DMS153 treated with DMSO at 0.1 percent for 48 hours (cell line): ENCODE measurements around the gene PIKFYVE.
A peak's percentile ranks its signal among the peaks of the same experiment; 100 is the strongest.
"Not testable (repeated sequence)": the region's sequence is repeated elsewhere in the genome, so short reads cannot be mapped to it uniquely, and the experiment has no call there.

Experiments used
- DNase-seq: peaks from one replicate; lab custom pipeline; 2025; ENCODE audit not compliant: unreplicated experiment; lab: John Stamatoyannopoulos, UW

The PIKFYVE gene, protein sequence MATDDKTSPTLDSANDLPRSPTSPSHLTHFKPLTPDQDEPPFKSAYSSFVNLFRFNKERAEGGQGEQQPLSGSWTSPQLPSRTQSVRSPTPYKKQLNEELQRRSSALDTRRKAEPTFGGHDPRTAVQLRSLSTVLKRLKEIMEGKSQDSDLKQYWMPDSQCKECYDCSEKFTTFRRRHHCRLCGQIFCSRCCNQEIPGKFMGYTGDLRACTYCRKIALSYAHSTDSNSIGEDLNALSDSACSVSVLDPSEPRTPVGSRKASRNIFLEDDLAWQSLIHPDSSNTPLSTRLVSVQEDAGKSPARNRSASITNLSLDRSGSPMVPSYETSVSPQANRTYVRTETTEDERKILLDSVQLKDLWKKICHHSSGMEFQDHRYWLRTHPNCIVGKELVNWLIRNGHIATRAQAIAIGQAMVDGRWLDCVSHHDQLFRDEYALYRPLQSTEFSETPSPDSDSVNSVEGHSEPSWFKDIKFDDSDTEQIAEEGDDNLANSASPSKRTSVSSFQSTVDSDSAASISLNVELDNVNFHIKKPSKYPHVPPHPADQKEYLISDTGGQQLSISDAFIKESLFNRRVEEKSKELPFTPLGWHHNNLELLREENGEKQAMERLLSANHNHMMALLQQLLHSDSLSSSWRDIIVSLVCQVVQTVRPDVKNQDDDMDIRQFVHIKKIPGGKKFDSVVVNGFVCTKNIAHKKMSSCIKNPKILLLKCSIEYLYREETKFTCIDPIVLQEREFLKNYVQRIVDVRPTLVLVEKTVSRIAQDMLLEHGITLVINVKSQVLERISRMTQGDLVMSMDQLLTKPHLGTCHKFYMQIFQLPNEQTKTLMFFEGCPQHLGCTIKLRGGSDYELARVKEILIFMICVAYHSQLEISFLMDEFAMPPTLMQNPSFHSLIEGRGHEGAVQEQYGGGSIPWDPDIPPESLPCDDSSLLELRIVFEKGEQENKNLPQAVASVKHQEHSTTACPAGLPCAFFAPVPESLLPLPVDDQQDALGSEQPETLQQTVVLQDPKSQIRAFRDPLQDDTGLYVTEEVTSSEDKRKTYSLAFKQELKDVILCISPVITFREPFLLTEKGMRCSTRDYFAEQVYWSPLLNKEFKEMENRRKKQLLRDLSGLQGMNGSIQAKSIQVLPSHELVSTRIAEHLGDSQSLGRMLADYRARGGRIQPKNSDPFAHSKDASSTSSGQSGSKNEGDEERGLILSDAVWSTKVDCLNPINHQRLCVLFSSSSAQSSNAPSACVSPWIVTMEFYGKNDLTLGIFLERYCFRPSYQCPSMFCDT (N-terminal part only)

DNA sequence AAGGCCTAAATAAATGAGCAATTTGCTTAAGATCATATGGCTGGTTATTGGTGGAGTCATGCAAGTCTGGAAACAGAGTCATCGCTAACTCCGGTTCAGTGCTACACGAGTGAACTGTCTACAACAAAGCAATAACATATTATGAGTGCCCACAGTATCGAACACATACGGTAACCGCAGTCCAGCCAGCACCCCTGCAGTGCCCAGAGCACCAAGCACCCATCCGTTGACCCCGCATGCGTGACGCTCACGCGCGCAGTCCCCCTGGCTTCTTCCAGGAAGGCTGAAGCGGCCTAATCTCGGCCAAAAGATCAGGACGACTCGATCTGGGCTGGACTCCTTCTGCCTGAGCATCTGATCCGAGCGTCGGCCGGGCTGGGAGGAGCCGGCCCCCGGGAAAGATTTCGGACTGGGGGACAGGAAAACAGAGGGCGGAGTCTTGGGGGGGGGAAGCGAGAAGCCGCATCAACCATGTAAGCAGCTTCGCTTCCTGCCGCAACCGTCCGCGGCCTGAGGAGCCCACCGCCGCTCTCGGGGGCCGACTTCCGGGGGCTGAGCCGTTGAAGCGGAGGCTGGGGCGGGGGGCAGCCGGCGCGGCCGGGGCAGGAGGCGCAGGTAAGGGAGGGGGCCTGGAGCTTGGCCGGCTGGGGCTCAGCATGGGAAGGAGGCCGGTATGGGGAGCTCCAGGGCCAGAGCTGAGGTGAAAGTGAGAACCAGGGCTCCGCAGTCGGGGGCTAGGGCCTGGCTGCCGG, at the start of gene PIKFYVE:
Gene PIKFYVE, plus strand, starts transcription at position 455 of the 752 bp plus-strand sequence. CDS start 5,265 bp downstream, outside the sequence.
- peak; percentile 92 for DNase-seq

DNA sequence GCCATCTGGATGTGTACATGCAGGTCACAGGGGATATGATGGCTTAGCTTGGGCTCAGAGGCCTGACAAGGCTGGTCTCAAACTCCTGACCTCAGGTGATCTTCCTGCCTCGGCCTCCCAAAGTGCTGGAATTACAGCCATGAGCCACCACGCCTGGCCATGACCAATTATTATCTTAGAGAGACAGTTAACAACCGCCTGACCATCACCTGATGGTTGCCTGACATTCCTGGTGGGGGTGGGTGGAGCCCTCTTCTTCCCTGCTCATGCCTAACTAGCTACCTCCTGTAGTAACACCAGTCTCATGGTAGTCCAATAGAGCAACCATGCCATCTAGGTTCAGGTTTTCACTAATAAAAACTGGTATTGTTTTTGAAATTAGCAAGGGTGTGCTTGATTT, 44.2 kb upstream of the PIKFYVE start:
- not testable (repeated sequence) for DNase-seq

GRCh38 chr2:208222351-208222750, 43.7 kb upstream of the PIKFYVE start:
- no peak for DNase-seq

DNA sequence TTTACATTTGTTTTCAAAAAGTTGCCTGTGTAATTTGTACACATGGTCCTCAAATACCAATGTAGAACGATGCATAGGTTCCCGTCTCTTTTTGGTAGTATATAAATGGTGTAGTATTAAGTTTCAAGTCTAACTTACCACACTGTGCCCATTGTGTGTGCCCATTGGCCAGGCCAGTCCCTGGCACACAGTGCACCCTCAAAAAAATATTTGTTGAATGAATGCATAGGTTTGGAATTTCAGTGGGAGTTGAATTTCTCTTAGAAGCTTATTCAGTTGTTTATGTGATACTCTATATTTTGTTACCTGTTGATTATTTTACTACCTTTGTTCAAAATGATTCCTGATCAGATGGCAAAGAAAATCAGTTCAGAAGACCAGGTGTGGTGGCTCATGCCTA, 41.3 kb upstream of the PIKFYVE start:
- no peak for DNase-seq

- DNase-seq: no peak
Measured at GRCh38 chr2:208227581-208228232, 38.3 kb upstream of the PIKFYVE start.

GRCh38 chr2:208228476-208228875, 37.6 kb upstream of the PIKFYVE start:
- no peak for DNase-seq

DNA sequence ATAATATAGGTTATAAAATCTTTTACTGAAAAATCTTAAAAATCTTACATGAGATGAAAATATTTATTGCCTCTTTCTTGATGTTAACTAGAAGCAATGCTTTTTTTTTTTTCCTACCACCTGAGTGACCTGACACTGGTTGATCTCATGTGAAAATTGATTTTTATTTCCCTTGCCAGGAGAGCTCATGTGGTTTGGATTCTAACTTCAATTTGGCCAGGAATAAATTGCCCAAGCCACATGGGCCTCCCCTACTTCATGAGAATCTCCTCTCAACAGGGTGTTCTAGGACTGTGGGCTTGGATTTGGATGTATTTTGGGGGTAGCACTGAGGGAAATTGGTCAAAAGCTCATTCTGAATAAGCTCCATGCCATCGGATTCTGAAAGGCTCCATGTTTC, 31.3 kb upstream of the PIKFYVE start:
- DNase-seq: no peak

GRCh38 chr2:208235860-208236259, 30.2 kb upstream of the PIKFYVE start:
- no peak for DNase-seq

DNA sequence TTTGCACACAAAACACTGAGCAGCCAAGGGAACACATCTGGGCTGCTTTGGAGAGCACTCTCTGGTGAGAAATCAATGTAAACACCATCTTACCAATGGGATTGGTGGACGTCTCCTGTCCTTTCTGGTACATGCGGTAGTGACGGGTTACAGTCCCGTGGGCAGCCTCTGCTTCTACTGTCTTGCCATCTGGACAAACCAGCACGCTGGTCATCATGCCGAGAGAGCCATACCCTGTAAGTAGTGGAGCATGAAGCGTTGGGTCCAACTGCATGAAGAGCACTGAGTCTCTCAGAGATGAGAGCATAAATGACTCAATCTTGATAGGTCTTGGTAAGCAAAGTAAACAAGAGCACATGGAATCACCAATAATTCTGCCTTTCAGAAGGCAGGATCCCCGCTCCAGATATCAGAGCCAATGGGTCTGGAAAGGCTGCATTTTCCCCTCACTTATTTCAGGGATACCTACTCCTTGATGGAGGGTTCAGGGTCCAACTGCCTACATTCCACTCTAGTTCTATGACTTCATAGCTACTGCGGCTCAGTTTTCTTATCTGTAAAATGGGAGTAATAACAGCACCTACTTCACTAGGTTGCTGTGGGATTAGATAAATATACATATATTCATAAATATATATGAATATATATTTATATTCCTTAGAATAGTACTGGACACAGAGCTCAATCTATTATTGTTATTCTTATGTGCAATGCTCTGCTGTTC, 26.1 kb upstream of the PIKFYVE start:
- DNase-seq: no peak

GRCh38 chr2:208240619-208241209, 25.3 kb upstream of the PIKFYVE start:
- DNase-seq: no peak

DNA sequence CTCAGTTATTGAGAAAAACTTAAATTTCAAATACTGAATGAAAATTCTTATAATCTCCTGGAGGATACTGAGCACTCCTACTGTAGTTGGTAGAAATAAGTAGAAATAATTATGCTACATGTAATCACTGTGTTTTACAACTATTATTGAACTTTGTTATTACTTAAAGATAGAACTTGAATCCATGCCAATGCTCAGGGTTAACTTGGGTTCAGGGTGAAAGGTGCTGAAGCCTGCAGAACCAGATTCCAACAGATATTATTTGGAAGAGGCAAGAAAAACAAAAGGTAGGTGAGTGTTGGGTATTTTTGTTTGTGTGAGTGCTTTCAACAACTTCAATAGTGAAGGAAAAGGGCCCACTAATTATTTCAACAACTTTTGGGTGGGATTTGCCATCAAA, 21.6 kb upstream of the PIKFYVE start:
- DNase-seq: no peak

DNA sequence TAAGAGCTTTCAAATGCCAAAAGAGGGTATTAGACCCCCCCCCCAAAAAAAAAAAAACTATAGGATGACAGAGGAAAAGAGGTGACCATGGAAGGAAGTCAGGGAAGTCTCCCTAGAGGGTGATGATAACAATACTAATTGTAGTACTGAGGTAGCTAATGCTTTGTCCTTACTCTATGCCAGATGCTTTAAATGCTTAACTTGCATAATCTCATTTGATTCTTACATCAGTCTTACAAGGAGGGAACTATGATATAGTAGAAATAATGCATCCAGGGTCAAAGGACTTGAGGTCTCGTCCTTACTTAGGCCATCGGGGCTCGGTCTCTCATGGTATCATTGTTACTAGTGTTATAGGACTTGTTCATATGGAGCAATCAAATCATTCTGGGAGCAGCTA, 20.3 kb upstream of the PIKFYVE start:
- no peak for DNase-seq

DNA sequence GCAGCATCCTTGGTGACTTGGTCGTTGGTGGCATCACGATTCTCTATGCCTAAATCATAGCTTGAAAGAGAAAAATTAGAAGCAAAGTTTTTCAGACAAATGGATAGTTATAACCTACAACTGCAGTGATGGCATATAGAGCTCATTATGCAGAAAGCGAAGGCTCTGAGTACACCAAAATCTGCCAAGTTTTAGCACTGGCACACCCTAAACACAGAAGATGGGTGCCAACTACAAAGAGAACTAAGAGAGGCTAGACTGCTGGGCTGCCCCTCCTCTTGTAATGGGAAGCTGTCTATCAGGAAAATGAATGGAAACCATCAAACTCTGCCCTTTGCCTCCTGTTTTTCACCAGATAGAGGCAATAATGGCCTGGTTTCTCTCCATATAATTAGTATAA, 17.5 kb upstream of the PIKFYVE start:
- DNase-seq: no peak

GRCh38 chr2:208249296-208249695, 16.8 kb upstream of the PIKFYVE start:
- no peak for DNase-seq

- DNase-seq: no peak
Measured at GRCh38 chr2:208250388-208250787, 15.7 kb upstream of the PIKFYVE start.

- no peak for DNase-seq
Measured at GRCh38 chr2:208251098-208251497, 15.0 kb upstream of the PIKFYVE start.

- DNase-seq: no peak
Measured at GRCh38 chr2:208252716-208253492, 13.2 kb upstream of the PIKFYVE start.

DNA sequence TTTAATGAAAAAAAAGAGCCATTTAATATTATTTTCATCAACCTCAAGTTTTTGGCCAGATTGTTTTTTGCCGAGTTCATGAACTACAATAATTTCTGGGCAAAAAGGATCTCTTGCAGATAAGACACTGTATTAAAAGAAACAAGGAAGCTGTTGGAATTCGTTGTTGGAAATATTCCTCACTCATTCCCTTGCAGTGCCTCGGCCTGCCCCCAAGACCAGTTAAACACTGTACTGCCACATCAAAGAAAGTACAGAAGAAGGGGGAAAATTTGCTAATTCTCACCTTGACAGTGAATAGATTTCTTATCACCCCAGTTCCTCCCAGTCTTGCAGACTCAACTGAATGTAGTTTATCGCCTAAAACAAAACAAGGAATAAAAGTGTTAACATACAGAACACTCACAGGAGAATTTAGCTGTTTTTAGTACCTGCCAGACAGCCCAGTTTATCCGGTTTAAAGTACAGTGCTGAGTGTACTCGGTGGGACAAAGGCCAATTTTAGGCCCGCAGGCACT, 12.4 kb upstream of the PIKFYVE start:
- no peak for DNase-seq
